Tibial nerve (tissue), 3 donors: ENCODE results near the gene SFMBT2.

ENCODE experiments used
- POLR2A ChIP-seq, 2 donors: fragments of 450-650 bp; IDR thresholded peaks; one replicate each; pipeline ENCODE4 v1.6.1; 2017; ENCODE audit warnings: antibody characterized with exemption in 2 of 2, mild to moderate bottlenecking in 2 of 2, moderate library complexity in 2 of 2
- TF ChIP-seq, protein P1 (sequence below), 5 experiments: fragments of 200-600 bp in 3 of 5; fragments of 450-650 bp in 2 of 5; sonication (generic) in 3 of 5; IDR thresholded peaks; one replicate each; pipeline ENCODE4 v1.5.1; 2016 to 2019; ENCODE audit warnings: antibody characterized with exemption in 5 of 5, mild to moderate bottlenecking in 3 of 5, moderate library complexity in 2 of 5

DNA sequence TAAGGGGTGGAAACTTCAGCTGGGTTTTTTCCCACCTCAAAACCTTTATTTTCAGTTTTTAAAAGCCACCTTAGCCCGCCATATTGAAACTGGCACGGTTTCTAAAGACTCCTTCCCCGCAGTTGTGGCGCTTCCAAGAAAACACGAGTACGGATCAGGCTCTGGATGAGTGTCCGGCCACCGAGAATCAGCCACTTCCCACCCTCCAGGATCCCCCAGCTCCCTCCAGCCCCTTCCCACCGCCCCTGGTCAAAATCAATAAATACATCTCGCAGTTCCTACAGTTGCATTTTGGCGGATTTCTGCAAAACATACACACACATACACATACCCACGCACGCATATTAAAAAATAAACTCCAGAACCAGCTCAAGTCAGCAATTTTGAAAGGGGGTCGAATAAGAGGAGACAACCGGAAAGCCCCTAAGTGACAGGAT lies 1.1 kb downstream of the SFMBT2 start:
- TF ChIP-seq, protein P1, sequence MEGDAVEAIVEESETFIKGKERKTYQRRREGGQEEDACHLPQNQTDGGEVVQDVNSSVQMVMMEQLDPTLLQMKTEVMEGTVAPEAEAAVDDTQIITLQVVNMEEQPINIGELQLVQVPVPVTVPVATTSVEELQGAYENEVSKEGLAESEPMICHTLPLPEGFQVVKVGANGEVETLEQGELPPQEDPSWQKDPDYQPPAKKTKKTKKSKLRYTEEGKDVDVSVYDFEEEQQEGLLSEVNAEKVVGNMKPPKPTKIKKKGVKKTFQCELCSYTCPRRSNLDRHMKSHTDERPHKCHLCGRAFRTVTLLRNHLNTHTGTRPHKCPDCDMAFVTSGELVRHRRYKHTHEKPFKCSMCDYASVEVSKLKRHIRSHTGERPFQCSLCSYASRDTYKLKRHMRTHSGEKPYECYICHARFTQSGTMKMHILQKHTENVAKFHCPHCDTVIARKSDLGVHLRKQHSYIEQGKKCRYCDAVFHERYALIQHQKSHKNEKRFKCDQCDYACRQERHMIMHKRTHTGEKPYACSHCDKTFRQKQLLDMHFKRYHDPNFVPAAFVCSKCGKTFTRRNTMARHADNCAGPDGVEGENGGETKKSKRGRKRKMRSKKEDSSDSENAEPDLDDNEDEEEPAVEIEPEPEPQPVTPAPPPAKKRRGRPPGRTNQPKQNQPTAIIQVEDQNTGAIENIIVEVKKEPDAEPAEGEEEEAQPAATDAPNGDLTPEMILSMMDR (IDR thresholded peaks at IDR 0.05) = no peak
- no peak for TF ChIP-seq POLR2A (IDR thresholded peaks at IDR 0.05)
